Epithelial cell of esophagus (primary cell): Measurements from ENCODE around the gene IL1RAP.
A peak's percentile ranks its signal among the peaks of the same experiment; 100 is the strongest.

ENCODE experiments used
- DNase-seq: peaks from one replicate; pipeline ENCODE4 v3.0.0; 2010; ENCODE audit warnings: low read depth
- H3K4me3 ChIP-seq: 2 replicates; pipeline ENCODE4 v1.5.1; 2011; ENCODE audit warnings: mild to moderate bottlenecking, low read length, control low read depth
- CTCF ChIP-seq: IDR thresholded peaks from 2 replicates; pipeline ENCODE4 v1.5.1; 2011; ENCODE audit warnings: low read depth, mild to moderate bottlenecking, low read length, control low read depth, inconsistent platforms; ENCODE audit not compliant: insufficient read depth; ENCODE audit errors: missing control alignments

The IL1RAP gene

GRCh38 chr3:190486908-190487607 lies 26.8 kb upstream of the IL1RAP start:
- DNase-seq = no peak
- no peak for TF ChIP-seq CTCF
- H3K4me3 ChIP-seq = no peak overlapping the region

- peak; percentile 76 for DNase-seq
- TF ChIP-seq CTCF = no peak
- no peak overlapping the region for H3K4me3 ChIP-seq
Observed at GRCh38 chr3:190491533-190492054, 22.3 kb upstream of the IL1RAP start.

DNA sequence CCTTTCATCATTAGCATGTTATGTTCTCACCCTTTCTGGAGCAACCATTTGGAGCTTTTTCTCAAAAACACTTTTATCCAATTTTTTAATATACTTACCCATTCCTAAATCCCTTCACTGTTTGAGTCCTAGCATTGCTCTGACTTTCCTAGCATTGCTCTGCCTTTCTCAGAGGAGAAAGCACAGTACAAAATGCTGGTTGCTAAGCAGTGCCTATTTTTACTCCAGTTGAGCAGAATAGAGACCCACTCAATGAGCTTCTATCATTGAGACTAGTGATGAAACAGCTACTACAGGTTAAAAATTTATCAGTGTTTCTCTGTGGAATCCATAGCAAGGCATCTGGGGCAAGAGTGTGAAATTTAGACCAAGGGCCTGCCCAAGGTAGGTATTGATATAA lies 21.8 kb upstream of the IL1RAP start:
- no peak overlapping the region for H3K4me3 ChIP-seq
- no peak for DNase-seq
- TF ChIP-seq CTCF = no peak

- DNase-seq = no peak
- no peak for TF ChIP-seq CTCF
- H3K4me3 ChIP-seq = no peak overlapping the region
Observed at GRCh38 chr3:190492966-190493365, 20.9 kb upstream of the IL1RAP start.

DNA sequence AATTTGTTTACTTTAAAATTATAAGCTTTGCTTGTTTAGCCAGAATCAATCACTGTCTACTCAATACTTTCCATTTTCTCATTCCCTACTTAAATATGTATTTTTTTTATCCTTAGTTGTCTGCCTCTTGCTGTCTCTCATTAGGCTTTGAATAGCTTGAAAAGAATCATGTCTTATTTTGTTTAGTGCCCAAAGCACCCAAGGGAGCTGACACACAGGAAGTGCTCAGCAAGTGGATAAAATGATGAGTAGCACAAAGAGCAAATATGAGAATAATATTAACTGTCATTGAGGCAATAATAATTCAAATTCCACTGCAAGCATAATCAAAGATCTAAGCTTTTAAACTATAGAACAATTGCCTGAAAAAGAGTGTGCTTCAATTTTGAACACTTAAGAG lies 19.0 kb upstream of the IL1RAP start:
- DNase-seq = no peak
- no peak overlapping the region for H3K4me3 ChIP-seq
- TF ChIP-seq CTCF = no peak

- TF ChIP-seq CTCF = no peak
- DNase-seq = no peak
- H3K4me3 ChIP-seq = no peak overlapping the region
Observed at GRCh38 chr3:190495354-190495753, 18.5 kb upstream of the IL1RAP start.

DNA sequence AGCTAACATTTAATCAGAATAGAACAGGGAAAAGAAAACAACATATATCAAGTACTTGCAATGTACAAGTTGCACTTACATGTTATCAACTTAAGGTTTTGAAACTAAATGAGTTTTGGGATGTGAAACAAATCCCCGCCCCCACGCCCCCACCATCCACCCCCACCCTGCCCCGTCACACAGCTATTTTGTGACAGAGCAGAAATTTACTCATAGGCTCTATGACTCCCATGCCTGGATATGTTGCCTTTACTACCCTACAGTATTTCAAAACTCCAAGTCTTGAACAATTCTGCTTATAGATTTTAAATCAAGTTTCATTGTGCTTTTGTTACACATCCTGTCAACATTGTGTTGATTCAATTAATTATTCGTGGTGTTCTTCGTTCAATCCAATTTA lies 18.1 kb upstream of the IL1RAP start:
- peak; percentile 45 for DNase-seq
- TF ChIP-seq CTCF = no peak
- H3K4me3 ChIP-seq = no peak overlapping the region
